GM06990 (cell line): Measurements from ENCODE around the gene FCN1.
A peak's percentile ranks its signal among the peaks of the same experiment; 100 is the strongest.

ENCODE experiments used
- DNase-seq: peaks from one replicate; pipeline ENCODE4 v3.0.0-alpha.2; 2011; ENCODE audit not compliant: insufficient read length; ENCODE audit errors: extremely low read depth
- H3K27me3 ChIP-seq: replicated peaks from 2 replicates; pipeline ENCODE4 v1.6.0; 2011; ENCODE audit warnings: low read length; ENCODE audit not compliant: control insufficient read depth, insufficient read depth
- H3K36me3 ChIP-seq: 2 replicates; pipeline ENCODE4 v1.5.1; 2011; ENCODE audit warnings: low read length; ENCODE audit not compliant: control insufficient read depth, insufficient read depth
- H3K4me3 ChIP-seq: replicated peaks from 2 replicates; pipeline ENCODE4 v1.5.1; 2011; ENCODE audit warnings: low read depth, mild to moderate bottlenecking, control low read depth, low read length
- CTCF ChIP-seq: IDR thresholded peaks from 2 replicates; pipeline ENCODE4 v1.5.1; 2011; ENCODE audit warnings: low read length, control low read depth, mild to moderate bottlenecking, inconsistent platforms; ENCODE audit not compliant: insufficient read depth, poor library complexity, severe bottlenecking

Gene FCN1

GRCh38 chr9:134933076-134933659, 15.5 kb upstream of the FCN1 start:
- Histone ChIP-seq H3K4me3 (peak overlapping the region; percentile 10; the same call in 1 of the 2 replicates), H3K27me3 (no peaks in the 10 kb centered on the region), H3K36me3 (no peaks in the 10 kb centered on the region)
- no peak for TF ChIP-seq CTCF
- no peak for DNase-seq

- no peaks in the 10 kb centered on the region for H3K27me3 ChIP-seq
- no peak for TF ChIP-seq CTCF
- DNase-seq: no peak
- no peaks in the 10 kb centered on the region for H3K36me3 ChIP-seq
- H3K4me3 ChIP-seq: peak overlapping the region; percentile 60
These were observed 14.9 kb upstream of the FCN1 start for GRCh38 chr9:134932606-134933005.

GRCh38 chr9:134932171-134932570, 14.5 kb upstream of the FCN1 start:
- H3K36me3 ChIP-seq: no peaks in the 10 kb centered on the region
- no peaks in the 10 kb centered on the region for H3K27me3 ChIP-seq
- DNase-seq: no peak
- peak overlapping the region; percentile 60 for H3K4me3 ChIP-seq
- TF ChIP-seq CTCF: no peak

- Histone ChIP-seq H3K4me3 (no peak overlapping the region), H3K27me3 (no peaks in the 10 kb centered on the region)
These were observed 12.7 kb upstream of the FCN1 start for GRCh38 chr9:134930398-134930797.

GRCh38 chr9:134929193-134930158, 11.8 kb upstream of the FCN1 start:
- Histone ChIP-seq H3K4me3 (no peak overlapping the region), H3K36me3 (no peaks in the 10 kb centered on the region), H3K27me3 (no peaks in the 10 kb centered on the region)
- peak; percentile 26 for DNase-seq
- TF ChIP-seq CTCF: no peak

More at GRCh38 chr9:134930398-134930797, 12.7 kb upstream of the FCN1 start:
- peak; percentile 72 for DNase-seq
- no peaks in the 10 kb centered on the region for H3K36me3 ChIP-seq
- no peak for TF ChIP-seq CTCF
